Glomerular visceral epithelial cell (primary cell): ENCODE measurements around the gene GRM7.

Experiments used
- DNase-seq: peaks from one replicate; pipeline ENCODE4 v3.0.0-alpha.2; 2016; ENCODE audit errors: extremely low spot score

GRM7 gene

DNA sequence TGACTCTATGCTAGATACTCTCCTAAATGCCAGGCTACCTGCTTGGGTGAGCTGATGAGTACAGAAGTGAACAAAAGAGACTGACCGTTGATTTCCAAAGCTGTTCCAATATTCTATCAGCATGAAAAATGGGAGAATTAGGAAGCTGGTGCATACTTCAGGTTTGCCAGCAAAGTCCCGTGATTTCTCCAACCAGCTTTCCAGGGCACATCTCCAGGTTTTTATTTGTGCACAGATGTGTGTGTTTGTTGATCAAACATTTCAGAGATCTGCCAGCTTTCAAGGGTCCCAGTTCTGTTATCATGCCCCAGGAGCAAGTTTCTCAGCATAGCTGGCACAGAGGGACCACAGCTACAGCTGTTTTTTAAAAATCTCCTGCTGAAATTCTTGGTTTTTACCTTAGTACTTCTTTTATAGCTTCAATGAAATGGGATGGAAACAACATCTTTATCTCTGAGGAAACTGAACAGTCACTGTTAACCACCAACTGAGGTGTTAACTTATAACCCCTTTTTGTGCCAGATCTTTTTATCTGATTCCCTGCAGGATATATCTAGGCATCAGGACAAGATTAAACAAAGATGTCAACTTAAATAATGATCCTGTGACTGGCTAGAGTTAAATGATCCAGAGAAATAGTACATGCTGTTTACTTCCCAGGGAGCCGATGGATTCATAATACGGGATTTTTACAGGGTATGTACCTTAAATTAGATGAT is 380.8 kb downstream of the GRM7 start:
- no peak for DNase-seq

DNA sequence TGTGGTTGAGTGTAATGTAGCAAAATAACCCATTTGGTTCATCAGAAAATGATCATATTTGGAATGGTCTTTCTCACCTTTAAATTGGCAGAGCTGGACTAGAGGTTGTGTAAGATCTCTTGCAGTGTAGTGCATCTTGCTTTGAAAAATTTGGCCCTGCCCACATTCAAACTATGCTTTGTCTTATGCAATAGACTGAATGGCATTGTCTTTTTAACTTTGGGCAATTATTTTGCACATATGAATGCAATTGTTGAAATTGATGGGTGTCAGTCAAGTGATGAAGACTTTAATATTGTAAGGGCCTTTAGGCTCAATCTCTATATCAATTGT is 381.4 kb downstream of the GRM7 start:
- DNase-seq, result no peak

- DNase-seq, result no peak
These were observed 388.7 kb downstream of the GRM7 start for GRCh38 chr3:7249493-7250076.

GRCh38 chr3:7254251-7254650 is 393.3 kb downstream of the GRM7 start:
- no peak for DNase-seq

GRCh38 chr3:7260975-7261374 is 400.1 kb downstream of the GRM7 start:
- no peak for DNase-seq

- no peak for DNase-seq
These were observed 402.7 kb downstream of the GRM7 start for GRCh38 chr3:7263347-7264195.

DNA sequence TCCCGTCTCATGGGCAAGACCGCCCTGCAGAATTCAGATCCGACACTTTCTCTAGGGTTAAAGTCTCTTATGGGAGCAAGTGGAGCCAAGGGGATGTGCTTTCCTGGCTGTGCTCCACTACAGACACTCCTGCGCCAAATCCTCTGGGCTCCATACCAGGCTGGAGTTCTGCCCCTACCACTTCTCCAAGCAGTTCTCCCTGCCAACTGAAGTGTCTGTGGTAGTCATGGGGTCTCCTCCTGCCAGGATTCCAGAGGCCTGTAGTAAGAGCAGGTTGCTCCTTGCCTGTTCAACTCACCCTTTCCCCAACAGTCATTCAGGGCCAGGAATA is 403.2 kb downstream of the GRM7 start:
- no peak for DNase-seq

DNA sequence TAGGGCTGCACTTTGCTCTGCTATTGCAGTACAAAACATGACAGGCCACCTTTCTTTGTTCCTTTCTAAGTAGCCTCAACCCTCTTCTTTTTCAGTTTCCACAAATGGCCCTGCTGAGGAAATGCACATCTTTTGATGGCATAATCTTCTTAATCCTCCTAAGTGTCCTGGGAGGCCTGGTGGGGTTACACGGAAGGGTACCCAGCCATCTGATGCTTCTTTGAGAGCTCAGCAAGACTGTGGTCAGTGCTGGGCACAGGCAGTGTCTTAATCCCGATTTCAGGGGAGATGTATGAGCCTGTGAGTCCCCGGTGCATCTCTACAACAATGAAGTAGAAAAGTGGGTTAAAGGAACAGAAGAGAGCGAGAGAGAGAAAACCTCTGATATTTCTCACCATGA is 404.8 kb downstream of the GRM7 start:
- no peak for DNase-seq

- no peak for DNase-seq
These were observed 405.6 kb downstream of the GRM7 start for GRCh38 chr3:7266551-7266950.

GRCh38 chr3:7270731-7271130 is 409.8 kb downstream of the GRM7 start:
- no peak for DNase-seq

GRCh38 chr3:7271631-7272030 is 410.7 kb downstream of the GRM7 start:
- no peak for DNase-seq

- no peak for DNase-seq
These were observed 411.3 kb downstream of the GRM7 start for GRCh38 chr3:7272203-7272602.

- no peak for DNase-seq
These were observed 414.5 kb downstream of the GRM7 start for GRCh38 chr3:7275396-7275795.

DNA sequence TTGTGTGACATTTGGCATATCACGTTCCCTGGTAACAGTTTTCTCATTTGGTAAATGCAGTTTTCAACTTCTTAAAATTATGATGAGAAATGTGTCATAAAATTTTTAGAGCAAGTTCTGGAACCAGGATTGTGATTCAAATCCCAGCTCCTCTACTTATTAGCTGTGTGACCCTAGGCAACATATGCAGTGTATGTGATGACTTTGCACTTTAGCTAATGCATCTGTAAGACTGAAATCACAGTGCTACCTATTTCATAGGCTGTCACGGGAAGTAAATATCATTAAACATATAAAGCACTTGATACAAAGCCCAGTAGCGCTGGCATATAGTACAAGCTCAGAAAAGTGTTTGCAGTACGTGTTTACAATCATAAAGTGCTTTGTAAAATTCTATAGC is 419.4 kb downstream of the GRM7 start:
- no peak for DNase-seq

GRCh38 chr3:7282988-7283387 is 422.1 kb downstream of the GRM7 start:
- peak; percentile 3 for DNase-seq

DNA sequence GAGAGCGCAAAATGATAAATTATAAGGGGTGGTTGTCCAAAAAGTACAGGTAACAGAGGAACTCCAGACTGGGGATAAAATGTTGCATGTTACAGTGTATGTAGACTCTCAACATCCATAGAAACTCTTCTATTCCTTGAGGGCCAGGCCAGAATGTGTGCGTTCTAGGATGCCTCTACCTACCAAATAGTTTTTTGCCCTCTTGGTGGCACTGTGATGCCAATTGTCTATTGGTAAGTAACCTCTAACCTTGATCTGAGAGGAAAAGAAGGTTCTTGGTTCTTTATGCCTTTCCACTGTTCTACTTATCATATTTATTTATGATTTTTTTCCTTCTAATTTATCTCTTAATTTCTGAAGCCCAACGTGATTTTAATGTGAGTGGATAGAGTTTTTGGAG is 424.6 kb downstream of the GRM7 start:
- DNase-seq, result no peak

DNA sequence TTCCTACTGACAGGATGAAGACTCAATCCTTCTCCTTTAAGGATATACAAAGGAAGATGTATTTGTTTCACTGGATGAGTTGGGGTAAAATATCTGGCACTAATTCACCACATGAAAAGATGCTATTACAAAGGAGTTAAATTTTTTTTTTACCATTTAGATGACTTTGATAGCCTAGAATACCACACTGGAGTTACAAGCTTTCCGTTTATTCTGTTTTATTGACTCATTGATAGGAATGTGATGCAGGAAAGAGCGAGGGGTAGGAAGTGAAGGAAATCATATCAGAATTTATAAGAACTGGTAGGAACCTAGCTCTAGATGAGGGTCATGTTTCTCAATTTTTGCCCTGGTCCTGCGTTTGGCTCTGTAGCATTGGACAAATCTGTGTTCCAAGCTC is 427.2 kb downstream of the GRM7 start:
- DNase-seq, result no peak

GRCh38 chr3:7289121-7289520 is 428.2 kb downstream of the GRM7 start:
- DNase-seq, result no peak

DNA sequence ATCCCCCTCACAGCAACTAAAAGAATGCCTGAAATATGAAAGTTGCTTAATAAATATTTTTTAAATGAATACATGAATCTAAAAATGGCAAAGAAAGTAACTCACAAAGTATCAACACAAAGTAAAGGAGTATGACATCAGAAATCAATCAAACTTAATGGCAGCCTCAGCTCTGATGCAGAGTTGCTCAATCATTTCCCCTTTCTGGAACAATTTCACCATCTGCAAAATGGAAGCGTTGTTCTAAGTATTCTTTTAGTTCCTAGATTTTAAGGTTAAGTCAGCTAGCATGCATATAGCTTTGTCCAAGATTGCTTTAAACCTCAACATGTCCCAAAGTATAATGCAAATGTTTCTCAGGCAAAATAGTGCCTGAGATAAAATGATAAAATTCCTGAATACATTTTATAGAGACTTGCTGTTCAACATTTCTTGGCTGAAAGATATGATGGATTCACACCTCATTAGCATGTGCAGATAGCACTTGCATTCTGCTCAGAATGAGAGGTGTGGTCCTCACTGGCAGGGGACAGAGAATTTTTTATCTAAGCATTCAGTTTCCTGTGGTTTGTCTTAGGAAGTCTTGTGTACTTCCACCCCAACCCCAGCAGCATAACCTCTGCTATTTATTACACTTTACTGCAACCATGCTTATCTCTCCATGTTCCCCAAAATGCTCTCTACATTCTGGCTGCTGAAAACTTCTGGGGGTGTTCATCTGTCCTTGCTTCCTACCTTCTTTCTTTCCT is 429.3 kb downstream of the GRM7 start:
- no peak for DNase-seq

DNA sequence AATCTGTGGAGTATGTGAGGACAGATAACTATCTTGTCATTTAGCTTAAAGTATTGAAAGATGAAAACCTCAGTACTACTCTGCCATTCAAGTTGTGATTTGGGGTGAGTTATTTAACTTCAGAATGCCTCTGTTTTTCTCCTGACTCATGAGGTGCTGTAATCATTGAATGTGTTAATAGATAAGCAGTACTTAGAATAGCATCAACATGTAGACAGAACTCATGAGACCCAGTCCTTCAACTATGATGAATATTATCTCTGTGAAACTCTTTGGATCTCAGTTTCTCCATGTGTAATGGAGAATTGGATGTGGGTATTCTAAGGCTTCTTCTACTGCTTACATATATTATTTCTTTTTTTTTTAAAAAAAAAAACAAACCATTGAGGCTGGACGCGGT is 431.4 kb downstream of the GRM7 start:
- DNase-seq, result no peak

DNA sequence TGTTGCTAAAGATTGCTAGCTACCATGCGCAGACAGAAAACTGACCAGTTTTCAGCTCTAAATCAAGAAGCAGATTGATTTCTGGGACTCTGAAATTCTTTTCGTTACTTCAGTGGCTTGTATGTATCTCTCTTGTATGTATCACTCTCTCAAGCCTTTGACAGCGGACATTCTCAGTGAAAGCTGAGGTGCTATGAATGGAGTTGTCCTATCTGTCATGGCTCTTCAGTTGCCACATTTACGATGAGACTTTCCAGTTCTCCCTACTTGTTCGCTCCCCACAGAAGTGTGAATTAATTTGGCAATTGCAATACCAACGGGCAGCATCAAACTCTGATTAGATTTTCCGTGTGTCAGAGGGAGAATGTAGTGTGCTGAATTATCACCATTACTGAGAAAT is 432.4 kb downstream of the GRM7 start:
- no peak for DNase-seq

DNA sequence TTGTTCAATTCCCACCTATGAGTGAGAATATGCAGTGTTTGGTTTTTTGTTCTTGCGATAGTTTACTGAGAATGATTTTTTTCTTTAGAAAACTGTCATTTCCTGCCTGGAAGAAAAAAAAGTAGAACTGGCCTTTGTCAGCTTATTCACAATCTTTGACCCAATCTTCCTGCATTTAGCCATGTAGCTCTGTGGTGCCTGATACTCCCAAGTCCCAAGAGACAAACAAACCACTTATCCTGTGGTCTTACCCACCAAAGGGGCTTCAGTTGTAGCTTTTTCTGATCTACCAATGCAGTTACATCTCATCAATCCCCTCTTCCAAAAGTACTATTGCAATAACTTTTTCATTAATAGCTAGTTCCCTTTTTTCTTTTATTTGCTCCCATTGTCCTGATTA is 444.6 kb downstream of the GRM7 start:
- DNase-seq, result no peak

GRCh38 chr3:7306901-7307300 is 446.0 kb downstream of the GRM7 start:
- DNase-seq, result no peak
